GM13977 (cell line): ENCODE results near the gene MRPS27.

Source experiments
- DNase-seq: peaks from one replicate; pipeline ENCODE4 v3.0.0; 2012; ENCODE audit warnings: low spot score
- in situ Hi-C: fragments of 300-500 bp; cut with MboI; formaldehyde crosslinking; loops from one replicate; pipeline ENCODE4 v1.12.0; 2022; ENCODE audit warnings: low sequenced_read_pairs, low pct_unique_long_range_greater_than_20kb, mixed read lengths, inconsistent platforms; ENCODE audit not compliant: unreplicated experiment
- TF ChIP-seq, protein P1 (sequence below): IDR thresholded peaks from 2 replicates; pipeline ENCODE4 v1.5.1; 2012; ENCODE audit warnings: mild to moderate bottlenecking, control low read depth; ENCODE audit not compliant: insufficient read depth; ENCODE audit errors: extremely low read depth, missing control alignments

Gene MRPS27

DNA sequence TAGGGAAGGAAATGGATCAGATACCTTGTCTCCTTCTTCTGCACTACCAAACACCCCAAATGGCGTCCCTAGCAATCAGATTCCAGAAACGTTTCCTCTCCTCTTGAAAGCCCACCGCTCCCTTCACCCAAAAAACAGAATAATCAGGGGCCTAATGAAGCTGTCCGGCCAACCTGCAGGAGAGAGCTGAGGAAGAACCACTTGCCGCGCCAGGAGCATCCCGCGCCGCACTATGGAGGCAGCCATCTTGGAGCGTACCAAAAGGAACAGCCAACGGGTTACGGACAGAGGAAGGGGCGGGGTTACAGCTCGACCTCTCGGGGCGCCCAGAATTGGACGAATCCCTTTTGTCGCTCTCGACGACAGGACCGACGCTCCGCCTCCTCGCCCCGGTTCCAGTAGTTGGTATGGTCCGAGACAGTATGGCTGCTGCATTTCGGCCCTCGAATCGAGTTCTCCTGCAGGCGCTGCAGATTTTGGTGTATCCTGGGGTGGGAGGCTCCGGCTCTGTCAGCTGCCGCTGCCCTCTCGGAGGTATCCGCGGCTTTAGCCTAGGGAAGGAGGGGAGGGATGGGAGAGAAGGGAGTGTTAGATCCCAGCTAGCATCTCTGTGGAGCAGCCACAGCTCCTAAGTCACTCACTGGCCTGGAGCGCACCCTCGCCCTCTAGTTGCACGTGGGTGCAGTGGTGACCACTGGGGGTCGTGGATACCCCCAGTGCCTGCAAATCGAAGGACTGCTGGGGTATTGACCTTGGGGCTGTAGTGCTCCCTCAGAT lies at the start of gene MRPS27, which contains the start of gene PTCD2:
Gene MRPS27 (minus strand): TSS at position 265 of the 777 bp plus-strand sequence. CDS start 19 bp downstream, at position 246.
Gene PTCD2 (plus strand): TSS at position 398 of the 777 bp plus-strand sequence. CDS start 10 bp downstream, at position 408.
- in situ Hi-C loops: loop anchor here (25.0 kb wide), 1 partner anchor 533 kb away; no protein-coding TSS in a partner anchor
- TF ChIP-seq, protein P1, sequence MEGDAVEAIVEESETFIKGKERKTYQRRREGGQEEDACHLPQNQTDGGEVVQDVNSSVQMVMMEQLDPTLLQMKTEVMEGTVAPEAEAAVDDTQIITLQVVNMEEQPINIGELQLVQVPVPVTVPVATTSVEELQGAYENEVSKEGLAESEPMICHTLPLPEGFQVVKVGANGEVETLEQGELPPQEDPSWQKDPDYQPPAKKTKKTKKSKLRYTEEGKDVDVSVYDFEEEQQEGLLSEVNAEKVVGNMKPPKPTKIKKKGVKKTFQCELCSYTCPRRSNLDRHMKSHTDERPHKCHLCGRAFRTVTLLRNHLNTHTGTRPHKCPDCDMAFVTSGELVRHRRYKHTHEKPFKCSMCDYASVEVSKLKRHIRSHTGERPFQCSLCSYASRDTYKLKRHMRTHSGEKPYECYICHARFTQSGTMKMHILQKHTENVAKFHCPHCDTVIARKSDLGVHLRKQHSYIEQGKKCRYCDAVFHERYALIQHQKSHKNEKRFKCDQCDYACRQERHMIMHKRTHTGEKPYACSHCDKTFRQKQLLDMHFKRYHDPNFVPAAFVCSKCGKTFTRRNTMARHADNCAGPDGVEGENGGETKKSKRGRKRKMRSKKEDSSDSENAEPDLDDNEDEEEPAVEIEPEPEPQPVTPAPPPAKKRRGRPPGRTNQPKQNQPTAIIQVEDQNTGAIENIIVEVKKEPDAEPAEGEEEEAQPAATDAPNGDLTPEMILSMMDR: peak; percentile 42
- peak; percentile 97 for DNase-seq

DNA sequence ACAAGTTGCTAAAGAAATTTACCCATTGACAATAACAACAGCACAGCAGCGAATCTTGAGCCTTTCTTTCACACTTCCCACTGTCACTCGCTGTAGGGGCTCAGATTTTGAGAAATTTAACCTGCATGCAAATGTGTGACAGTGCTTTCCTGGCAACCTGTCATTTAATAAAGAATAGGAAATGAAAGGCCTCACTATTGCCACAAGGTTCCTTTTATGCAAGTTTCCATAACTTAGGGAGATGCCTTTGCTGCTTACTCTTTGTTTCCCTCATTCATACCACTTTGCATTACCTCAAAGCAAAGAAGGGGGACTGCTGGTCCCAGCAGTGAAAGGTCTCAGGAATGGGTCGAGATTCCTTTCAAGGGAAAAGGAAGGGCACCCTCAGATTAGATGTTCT lies 49.7 kb upstream of the MRPS27 start:
- TF ChIP-seq, protein P1: no peak
- in situ Hi-C loops: loop anchor here (25.0 kb wide), 1 partner anchor 443 kb away; the partner anchor contains the start of gene TNPO1
- DNase-seq: no peak

DNA sequence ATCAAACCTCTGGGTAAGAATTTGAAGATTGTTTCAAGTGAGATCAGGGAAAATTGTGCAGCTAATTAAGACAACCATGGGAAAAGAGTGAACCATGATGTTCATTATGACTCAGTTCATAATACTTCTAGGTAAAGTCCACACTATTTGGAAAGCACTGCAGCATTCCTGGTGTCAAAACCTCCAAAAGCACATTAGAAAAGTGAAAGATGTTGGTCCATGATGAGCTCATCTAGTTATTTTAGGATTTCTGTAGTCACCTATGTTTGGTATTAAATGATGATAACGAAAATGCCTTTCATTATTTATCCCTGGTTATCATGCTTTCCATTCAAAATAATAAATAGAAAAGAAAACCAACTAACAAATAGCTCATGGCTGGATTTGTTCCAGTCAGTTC lies 49.3 kb upstream of the MRPS27 start:
- TF ChIP-seq, protein P1: no peak
- in situ Hi-C loops: loop anchor here (25.0 kb wide), 1 partner anchor 443 kb away; the partner anchor contains the start of gene TNPO1
- no peak for DNase-seq

DNA sequence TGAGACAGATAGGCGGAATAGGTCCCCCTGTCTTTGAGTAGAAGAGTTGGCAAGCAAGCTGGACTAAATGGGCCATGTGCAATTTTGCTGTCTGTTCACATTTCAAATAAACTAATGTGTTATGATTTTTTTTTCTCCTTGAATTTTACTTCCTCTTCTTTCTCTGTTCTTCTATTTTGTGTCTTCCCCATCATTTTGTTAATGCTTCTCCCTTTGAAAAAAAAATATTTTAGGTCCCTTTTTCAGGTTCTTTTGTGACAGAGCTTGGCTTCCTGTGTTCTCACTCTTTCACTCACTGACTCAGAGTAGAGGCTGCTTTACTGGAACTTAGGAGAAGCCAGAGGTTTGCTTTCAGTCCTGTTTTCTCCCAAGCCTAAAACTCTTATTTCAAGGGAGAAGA lies 48.2 kb upstream of the MRPS27 start:
- in situ Hi-C loops: loop anchor here (25.0 kb wide), 1 partner anchor 444 kb away; the partner anchor contains the start of gene TNPO1
- no peak for DNase-seq
- TF ChIP-seq, protein P1: no peak

DNA sequence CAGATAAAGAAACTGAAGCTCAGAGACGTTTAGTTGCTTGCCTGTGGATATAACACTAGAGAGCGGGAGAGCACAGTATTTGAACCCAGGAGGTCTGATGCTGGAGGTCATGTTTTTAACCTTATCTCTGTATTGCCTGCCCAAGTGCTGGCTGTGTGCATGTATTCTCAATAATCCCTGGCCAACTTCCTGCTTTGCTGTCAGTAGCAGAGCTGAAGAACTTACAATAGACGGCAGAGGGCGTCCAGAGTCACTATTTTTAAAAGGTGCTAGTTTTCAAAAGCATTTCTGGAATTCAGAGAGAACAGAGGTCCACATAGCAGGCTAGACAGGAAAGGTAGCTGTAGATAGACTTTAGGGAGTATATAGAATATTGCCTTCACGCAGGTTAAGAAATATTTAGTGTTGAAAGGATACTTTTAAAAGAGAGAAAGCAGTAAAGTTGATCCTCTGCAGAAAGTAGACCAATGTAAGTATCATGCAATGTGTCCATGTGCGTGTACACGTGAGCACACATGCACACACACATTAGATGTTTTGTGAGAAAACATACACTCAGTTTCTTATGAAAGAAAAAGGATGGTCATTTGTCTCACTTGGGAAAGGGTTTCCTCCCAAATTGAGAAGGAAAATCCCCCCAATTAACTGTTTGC lies 46.4 kb upstream of the MRPS27 start:
- in situ Hi-C loops: loop anchor here (25.0 kb wide), 1 partner anchor 446 kb away; the partner anchor contains the start of gene TNPO1
- TF ChIP-seq, protein P1: peak; percentile 77
- DNase-seq: peak; percentile 32

DNA sequence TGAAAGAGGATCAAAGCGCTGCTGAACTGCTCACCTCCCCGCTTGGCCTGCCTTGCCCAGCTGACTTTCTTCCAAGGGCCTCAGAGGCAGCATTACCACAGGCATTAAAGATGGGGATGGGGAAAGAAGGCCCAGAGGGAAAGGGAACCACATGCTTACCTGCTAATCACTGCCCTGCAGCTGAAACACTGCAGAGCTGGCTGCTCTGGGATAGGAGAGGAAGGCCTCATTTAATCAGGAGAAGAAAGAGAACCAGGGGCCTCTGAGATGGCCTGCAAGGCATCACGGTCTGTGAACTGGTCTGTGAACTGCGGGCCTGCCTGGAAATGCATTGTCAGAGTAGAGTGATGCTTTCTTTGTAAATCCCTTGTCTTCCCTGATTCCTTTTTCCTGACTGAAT lies 44.9 kb upstream of the MRPS27 start:
- DNase-seq: no peak
- TF ChIP-seq, protein P1: no peak
- in situ Hi-C loops: loop anchor here (25.0 kb wide), 1 partner anchor 447 kb away; the partner anchor contains the start of gene TNPO1
